D341Med (cell line): Measurements from ENCODE around the gene LCN15.
"Not testable (repeated sequence)": the region's sequence is repeated elsewhere in the genome, so short reads cannot be mapped to it uniquely, and the experiment has no call there.

Source experiments
- DNase-seq: peaks from one replicate; pipeline ENCODE4 v3.0.0; 2012; ENCODE audit warnings: low spot score

Gene LCN15

DNA sequence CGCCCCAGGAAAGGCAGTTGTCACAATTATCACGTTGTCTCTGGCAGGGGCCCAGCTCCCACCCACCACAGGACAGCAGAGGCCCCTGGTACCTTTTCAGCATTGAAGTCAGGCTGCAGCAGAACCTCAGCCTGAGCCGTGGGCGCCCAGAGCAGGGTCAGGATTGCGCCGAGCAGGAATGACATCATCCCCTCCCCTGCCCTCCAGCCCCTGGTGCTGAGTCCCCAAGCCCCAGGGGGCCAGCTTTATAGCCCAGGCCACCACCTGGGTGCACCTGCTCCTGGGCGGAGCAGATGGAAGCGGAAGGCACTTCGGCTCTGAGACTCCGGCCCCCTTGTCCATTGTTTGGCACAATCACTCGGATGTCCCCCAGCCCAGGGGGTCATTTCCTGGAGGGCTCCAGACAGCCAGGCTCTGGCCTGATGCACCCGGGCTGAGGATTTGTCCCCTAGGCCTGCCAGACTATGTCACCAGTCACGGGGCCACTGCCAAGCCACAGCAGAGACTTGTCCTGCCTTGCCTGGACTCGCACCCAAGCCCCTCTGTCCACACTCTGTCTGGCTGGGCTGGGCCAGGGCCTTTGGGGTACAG lies at the start of gene LCN15:
LCN15 (minus strand) TSS at position 218 of the 591 bp plus-strand sequence; CDS start at position 188, 30 bp downstream.
- DNase-seq = no peak

- no peak for DNase-seq
These were observed 44.5 kb upstream of the LCN15 start for GRCh38 chr9:136808806-136809158.

GRCh38 chr9:136808075-136808805 lies 43.9 kb upstream of the LCN15 start:
- peak; percentile 76 for DNase-seq

DNA sequence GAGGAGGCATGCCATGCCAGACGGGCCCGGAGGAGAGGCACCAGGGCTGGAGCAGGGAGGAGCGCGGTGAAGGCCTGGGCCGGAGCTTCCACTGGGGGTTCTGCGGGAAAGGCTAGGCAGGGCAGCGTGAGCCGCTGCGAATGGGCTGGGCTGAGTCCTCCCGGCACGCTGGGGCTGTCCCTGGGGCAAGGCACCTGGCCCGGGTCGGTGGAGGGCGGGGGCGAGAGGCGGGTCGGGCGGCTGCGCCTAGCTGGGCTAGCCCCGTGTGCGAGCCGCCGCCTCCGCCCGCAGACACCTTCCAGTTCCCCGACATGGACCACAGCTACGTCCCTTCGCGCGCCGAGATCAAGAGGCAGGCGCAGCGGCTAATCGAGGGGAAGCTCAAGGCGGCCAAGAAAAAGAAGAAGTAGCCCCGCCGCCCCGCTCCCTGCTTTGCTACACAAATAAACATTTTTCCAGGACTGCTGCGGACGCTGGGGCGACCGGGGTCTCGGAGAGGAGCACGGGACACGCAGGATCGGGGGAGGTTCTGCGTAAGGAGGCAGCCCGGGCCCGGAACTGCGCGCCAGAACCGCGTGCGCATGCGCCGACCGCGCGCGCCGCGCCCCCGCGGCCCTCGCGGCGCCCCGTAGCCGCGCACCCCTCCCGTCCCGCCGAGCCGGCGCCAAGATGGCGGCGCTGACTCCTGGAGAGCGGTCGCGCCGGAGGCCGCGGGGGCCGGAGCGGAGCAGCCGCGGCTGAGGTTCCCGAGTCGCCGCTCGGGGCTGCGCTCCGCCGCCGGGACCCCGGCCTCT lies 43.2 kb upstream of the LCN15 start, which contains the start of gene RABL6:
RABL6 (plus strand) TSS at position 668 of the 794 bp plus-strand sequence. CDS start 249 bp downstream, outside the sequence.
- peak; percentile 99 for DNase-seq

- DNase-seq = no peak
These were observed 42.4 kb upstream of the LCN15 start for GRCh38 chr9:136806631-136807201.

DNA sequence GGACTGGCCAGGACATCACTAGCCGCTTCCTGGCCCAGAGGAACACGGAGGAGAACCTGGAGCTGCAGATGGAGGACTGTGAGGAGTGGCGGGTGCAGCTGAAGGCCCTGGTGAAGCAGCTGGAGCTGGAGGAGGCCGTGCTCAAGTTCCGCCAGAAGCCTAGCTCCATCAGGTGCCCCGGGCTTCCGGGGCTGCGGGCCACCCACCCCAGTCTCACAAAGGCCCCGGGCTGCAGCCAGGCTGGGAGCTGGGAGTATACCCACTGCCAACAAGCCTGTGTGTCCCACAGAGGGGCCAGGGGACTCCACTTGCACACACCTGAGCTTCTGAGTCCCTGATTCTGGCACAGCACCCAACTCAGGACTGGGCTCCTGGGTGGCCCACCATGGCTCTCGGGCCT lies 41.7 kb upstream of the LCN15 start:
- no peak for DNase-seq

GRCh38 chr9:136805207-136805740 lies 41.0 kb upstream of the LCN15 start:
- DNase-seq = no peak

GRCh38 chr9:136804509-136805206 lies 40.3 kb upstream of the LCN15 start:
- DNase-seq = no peak

DNA sequence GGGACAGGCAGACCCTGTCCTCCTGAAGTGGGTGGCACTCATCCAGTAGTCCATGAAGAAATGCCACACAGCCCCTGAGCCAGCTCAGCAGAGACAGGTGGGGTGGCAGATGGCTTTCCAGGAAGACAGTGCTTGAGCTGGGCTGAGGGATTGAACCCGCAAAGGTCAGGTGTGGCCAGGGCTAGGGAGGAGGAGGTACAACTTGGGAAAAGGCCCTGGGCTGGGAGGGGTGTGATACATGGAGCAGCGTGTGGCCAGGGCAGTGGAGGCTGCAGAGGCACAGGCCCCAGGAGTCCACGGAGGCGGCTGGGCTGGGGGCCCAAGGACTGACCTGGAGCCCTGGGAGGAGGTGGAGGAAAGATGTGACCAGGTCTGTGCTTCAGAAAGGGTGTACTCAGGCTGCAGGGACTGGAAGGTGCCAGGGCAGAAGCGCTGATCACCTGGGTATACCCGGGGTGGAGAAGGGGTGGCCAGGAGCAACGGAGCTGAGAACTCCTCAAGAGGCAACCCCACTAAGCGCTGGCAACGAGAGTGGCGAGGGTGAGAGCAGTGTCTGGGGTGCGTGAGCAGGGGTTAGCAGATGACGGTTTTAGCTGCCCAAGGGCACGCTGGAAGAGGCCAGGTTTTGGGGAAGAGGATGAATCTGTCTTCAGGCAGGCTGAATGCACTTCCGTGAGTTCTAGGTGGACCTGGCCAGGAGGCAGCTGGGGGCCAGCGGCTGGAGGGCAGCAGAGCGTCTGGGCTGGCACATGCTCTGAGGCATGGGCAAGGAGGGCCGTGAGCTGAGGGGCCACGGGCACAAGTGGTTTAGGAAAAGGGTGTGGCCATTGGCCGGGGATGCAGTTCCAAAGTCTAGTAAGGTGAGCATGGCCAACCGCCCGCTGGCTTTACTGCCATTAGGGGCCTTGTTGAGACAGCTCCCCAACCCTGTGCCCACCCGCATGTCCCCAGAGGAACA lies 39.5 kb upstream of the LCN15 start:
- DNase-seq = no peak

GRCh38 chr9:136803009-136803550 lies 38.8 kb upstream of the LCN15 start:
- not testable (repeated sequence) for DNase-seq

GRCh38 chr9:136802321-136802720 lies 38.0 kb upstream of the LCN15 start:
- no peak for DNase-seq

DNA sequence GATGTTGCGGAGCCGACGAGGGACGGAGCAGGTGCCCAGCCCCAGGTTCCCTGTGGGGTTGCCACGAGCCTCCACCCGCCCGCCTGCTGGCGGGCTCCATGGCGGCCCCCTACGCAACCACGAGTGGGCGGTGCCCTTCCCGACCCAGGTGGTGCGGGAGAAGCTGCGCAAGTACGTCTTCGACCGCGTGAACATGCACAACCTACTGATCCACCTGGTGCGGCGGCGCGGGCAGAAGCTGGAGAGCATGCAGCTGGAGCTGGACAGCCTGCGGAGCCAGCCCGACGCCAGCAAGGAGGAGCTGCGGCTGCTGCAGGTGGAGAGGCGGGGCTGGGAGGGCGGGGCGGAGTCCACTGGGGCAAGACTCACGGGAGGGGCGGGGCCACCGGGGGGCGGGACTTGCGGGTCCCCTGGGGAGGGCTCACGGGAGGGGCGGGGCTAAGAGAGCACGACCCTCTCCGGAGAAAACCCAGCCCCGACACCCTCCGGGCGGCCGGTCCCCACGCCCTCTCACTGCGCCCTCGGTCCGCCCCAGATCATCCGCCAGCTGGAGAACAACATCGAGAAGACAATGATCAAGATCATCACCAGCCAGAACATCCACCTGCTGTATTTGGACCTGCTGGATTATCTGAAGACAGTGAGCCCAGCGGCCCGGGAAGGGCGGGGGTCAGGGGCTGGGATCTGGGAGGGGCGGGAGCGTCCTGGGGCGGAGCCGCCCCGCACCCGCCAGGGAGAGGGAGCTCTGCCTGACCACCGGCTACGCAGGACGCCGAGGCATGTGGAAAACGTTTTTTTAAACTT lies 35.7 kb upstream of the LCN15 start:
- peak; percentile 93 for DNase-seq

GRCh38 chr9:136799079-136799853 lies 34.9 kb upstream of the LCN15 start:
- no peak for DNase-seq

- no peak for DNase-seq
These were observed 34.4 kb upstream of the LCN15 start for GRCh38 chr9:136798708-136799078.

- not testable (repeated sequence) for DNase-seq
These were observed 32.5 kb upstream of the LCN15 start for GRCh38 chr9:136796775-136797347.

- no peak for DNase-seq
These were observed 32.0 kb upstream of the LCN15 start, which contains the start of gene CCDC183 for GRCh38 chr9:136796238-136796774. TSS of gene CCDC183 (plus strand) at chr9:136796338. CDS start at chr9:136796398, 60 bp downstream.

- no peak for DNase-seq
These were observed 30.7 kb upstream of the LCN15 start for GRCh38 chr9:136795000-136795348.
